A673 (cell line): ENCODE data around the gene NETO1.

Experiments
- EZH2 ChIP-seq: fragments of 200-600 bp; sonication (generic); IDR thresholded peaks from 2 replicates; pipeline ENCODE4 v1.6.1; 2017; ENCODE audit warnings: borderline replicate concordance, low read depth, mild to moderate bottlenecking, mixed read lengths, antibody characterized with exemption, low read length; ENCODE audit not compliant: poor library complexity, severe bottlenecking
- TF ChIP-seq, protein P1 (sequence below): fragments of 300-800, 200-600 bp; sonication (generic); conservative IDR thresholded peaks from 2 replicates; pipeline ENCODE4 v1.5.1; 2017; ENCODE audit warnings: low read depth, mild to moderate bottlenecking, antibody characterized with exemption, low read length, moderate library complexity, mixed read lengths

DNA sequence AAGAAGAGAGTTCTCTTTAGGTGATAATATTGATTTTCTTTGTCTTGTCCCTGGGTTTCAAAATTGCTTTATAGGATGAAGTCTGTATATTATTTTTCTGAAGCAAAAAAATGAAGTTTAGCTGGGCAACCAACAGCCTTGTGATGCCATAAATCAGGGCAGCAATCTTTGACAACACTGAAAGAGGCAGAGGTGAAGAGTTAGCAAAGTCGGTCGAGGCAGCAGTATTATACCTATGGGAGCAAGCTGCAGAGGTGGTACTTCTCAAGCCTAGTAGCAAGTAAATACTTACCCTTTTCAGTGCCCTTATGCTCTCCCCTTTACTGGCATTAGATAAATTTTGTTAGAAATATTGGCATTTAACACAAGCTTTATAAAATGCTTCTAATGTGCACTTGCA, 92.9 kb downstream of the NETO1 start:
- TF ChIP-seq EZH2: no peak
- TF ChIP-seq, protein P1, sequence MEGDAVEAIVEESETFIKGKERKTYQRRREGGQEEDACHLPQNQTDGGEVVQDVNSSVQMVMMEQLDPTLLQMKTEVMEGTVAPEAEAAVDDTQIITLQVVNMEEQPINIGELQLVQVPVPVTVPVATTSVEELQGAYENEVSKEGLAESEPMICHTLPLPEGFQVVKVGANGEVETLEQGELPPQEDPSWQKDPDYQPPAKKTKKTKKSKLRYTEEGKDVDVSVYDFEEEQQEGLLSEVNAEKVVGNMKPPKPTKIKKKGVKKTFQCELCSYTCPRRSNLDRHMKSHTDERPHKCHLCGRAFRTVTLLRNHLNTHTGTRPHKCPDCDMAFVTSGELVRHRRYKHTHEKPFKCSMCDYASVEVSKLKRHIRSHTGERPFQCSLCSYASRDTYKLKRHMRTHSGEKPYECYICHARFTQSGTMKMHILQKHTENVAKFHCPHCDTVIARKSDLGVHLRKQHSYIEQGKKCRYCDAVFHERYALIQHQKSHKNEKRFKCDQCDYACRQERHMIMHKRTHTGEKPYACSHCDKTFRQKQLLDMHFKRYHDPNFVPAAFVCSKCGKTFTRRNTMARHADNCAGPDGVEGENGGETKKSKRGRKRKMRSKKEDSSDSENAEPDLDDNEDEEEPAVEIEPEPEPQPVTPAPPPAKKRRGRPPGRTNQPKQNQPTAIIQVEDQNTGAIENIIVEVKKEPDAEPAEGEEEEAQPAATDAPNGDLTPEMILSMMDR: no peak
